ENCODE results near the gene AQP3.

- TF ChIP-seq, protein P1, sequence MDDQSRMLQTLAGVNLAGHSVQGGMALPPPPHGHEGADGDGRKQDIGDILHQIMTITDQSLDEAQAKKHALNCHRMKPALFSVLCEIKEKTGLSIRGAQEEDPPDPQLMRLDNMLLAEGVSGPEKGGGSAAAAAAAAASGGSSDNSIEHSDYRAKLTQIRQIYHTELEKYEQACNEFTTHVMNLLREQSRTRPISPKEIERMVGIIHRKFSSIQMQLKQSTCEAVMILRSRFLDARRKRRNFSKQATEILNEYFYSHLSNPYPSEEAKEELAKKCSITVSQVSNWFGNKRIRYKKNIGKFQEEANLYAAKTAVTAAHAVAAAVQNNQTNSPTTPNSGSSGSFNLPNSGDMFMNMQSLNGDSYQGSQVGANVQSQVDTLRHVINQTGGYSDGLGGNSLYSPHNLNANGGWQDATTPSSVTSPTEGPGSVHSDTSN (IDR thresholded peaks at IDR 0.05) = no peak
- no peak for TF ChIP-seq REST (IDR thresholded peaks at IDR 0.05)
These were observed 6.8 kb downstream of the AQP3 start for GRCh38 chr9:33440609-33441008.

Measured in A549 (cell line).